GM21390 (cell line): ENCODE results near the gene FAM83E.
"Not testable (repeated sequence)": the region's sequence is repeated elsewhere in the genome, so short reads cannot be mapped to it uniquely, and the experiment has no call there.

Experiments used
- ATAC-seq: cut with Tn5 transposase; IDR thresholded peaks from one replicate; pipeline ENCODE4 v1.9.1; 2021; ENCODE audit not compliant: unreplicated experiment

FAM83E gene

DNA sequence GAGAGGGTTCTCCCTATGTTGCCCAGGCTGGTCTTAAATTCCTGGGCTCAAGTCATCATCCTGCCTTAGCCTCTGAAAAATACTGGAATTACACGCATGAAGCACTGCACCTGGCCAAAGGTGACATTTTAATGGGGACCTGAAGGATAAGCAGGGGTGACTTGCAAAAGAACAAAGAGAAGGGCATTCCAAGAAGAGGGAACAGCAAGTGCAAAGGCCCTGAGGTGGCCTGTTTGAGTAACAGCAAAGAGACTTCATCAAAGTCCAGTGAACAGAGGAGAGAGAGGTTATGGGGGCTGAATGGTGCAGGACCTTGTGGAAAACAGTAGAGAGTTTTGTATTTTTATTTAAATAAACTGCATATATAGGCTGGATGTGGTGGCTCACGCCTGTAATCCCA is 27.0 kb upstream of the FAM83E start:
- no peak for ATAC-seq

DNA sequence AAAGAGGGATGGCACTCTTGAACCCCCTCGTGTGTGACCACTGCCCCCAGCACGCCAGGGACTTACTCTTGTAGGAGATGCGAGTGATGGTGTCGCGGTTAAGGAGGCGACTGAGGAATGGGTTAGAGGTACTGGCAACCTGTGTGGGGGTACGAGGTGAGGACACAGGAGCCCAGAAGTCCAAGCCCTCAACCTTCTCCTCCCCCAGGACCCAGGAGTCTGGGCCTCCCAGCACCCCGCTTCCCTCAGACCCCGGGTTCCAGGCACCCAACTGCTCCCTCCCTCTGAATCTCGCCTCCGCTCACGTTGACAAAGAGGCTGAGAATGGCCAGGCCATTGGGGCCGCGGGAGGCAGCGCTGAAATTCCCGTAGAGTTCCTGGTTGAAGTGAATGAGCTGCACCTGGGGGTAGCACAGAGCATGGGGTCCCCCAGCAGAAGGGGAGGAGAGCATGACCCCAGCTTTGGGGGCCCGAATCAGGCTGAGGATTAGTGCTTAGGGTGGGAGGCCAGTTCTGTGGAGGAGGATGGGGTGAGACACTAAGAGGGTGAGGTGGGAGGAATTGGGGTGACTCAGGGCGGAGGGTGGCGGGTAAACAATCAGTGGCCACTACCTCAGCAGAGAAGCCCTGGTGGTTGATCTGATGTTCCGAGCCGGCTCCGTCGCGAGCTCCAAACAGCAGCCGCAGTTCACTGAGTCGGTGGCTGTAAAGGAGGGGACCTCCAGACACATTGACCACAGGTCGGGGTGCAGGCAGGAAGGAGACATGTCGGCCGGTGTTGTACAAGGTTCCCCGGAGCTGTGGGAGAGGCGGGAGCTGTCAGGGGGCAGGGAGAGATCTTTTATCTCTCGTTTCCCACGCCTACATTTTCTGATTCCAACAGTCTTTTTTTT is 24.9 kb upstream of the FAM83E start:
- no peak for ATAC-seq

GRCh38 chr19:48638831-48639381 is 24.0 kb upstream of the FAM83E start:
- no peak for ATAC-seq

DNA sequence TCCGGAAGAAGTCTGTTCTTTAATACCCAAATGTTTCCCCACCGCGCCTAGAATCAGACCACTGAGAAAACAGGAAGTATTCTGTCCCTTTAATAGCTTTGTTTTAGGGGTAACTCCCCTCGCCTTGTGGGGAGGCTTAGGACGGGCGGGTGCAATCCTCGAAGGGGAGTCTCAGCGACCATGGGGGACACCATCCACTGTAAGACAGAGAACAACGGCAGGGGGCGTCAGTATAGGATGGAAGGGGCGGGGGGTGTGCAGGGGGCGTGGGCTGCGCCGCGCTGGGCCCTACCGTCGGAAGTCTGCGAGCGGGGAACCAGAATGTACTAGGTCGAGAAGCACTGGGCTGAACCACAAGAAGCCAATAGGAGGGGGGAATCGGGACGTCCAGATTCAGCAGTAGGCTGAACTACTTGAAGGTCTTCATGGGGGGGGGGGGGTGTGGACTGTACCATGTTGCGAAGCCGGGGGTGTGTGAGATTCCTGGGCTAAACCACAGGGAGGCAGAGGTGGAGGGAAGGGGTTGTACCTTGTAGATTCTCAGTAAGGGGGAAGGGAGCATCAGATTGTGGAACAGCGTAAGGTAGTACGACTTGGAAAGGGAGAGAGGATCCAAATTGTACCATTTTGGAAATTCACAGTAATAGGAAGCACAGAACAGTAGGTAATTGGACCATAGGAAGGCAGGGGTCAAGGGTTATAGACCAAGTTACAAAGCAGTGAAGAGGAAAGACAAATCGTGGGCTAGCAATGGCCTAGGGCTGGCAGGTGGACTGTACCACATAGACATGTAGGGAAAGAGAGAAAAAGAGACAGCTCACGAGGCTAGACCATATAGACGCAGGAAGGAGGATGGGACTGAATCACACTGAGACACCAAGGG is 23.3 kb upstream of the FAM83E start:
- peak; percentile 4 for ATAC-seq

- peak; percentile 69 for ATAC-seq
Observed at GRCh38 chr19:48637449-48637947, 22.6 kb upstream of the FAM83E start.

DNA sequence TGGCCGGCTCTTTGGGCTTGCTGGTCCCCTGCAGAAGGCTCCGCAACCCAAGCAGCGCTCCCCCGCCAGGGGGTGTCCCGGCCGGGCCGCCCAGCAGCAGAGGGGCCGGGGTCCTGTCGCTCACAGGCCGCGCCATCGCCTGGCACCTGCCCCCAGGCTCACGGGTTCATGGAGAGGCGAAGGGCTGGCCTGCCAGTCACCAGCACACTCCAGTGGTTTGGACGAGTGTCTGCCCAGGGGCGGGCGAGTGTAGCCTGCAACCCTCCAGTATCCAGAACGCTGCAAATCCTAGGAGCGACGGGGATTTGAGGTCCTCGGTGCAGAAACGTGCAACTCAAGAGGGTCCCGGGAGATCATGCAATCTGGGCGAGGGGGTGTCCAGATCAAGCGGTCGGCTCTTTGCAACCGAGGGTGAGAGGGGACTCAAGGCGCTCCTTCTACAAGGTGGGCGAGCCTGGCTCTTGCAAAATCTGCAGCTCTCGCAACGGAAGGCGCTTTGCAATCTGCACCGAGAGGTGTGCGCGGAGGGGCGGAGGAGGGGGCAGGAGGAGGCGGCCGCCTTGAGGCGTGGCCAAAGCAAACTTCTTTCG is 22.1 kb upstream of the FAM83E start, which contains the start of gene DBP:
TSS of gene DBP (minus strand) at position 521 of the 590 bp plus-strand sequence. CDS start at position 136, 385 bp downstream.
- ATAC-seq, result peak; percentile 1

- no peak for ATAC-seq
Observed at GRCh38 chr19:48635966-48636858, 21.3 kb upstream of the FAM83E start.

- ATAC-seq, result no peak
Observed at GRCh38 chr19:48635263-48635965, 20.5 kb upstream of the FAM83E start.

DNA sequence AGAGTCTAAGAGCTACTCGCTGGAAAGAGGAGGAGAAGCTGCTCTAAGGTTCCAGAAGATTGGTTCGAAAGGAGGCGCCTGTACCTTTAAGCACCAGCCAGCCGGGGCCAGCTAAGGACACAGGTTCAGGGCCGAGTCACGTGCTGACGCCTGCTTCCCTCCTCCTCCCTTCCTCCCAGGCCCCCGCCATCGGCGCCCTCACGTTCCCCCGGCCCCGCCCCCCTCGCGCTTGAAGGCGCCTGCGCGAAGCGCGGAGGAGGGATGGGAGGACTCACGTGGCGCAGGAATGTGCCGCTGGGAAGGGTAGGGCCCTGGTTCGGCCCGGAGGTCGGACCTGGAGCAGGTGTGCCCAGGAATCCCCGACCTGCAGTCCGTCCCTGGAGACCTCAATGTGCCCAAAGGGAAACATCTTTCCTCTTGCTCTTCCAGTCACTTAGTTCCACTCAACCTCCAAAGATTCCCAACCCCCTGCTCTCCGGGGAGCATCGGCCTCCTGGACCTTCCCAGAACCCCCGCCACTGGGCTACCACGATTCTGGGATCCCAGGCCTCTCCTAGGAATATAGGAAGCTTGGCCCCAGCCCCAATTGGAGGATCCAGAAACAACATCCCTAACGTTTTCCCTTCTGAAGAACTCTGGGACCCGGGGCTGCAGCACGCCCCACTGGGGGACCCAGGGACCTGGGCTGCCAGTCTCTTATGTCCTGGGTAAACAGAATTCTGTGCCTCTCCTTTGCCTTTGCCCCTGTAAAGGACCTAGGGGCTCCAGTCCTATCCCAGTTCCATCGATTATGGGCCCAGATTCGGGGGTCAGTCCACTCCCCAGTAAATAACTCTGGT is 19.8 kb upstream of the FAM83E start:
- ATAC-seq, result no peak

- no peak for ATAC-seq
Observed at GRCh38 chr19:48634036-48634342, 19.1 kb upstream of the FAM83E start.

- no peak for ATAC-seq
Observed at GRCh38 chr19:48633148-48634035, 18.5 kb upstream of the FAM83E start.

DNA sequence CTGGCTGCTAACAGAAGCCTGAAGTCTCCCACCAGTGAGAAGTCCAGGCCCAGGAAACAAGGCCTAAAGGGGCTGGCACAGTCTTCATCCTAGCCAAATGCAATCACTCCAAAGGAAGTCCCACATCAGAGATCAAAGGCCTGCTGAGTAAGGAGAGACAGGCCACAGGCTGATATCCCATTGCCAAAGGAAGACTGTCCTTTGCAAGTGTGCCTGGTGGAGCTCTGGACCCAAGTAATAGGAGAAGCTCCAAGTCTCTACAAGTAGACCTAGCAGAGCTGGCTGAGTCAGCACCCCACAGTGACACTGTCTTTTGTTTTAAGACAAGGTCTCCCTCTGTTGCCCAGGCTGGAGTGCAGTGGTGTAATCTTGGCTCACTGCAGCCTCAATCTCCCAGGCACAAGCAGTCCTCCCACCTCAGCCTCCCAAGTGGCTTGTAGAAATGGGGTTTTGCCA is 17.8 kb upstream of the FAM83E start:
- no peak for ATAC-seq

- not testable (repeated sequence) for ATAC-seq
Observed at GRCh38 chr19:48632286-48632685, 17.4 kb upstream of the FAM83E start.

DNA sequence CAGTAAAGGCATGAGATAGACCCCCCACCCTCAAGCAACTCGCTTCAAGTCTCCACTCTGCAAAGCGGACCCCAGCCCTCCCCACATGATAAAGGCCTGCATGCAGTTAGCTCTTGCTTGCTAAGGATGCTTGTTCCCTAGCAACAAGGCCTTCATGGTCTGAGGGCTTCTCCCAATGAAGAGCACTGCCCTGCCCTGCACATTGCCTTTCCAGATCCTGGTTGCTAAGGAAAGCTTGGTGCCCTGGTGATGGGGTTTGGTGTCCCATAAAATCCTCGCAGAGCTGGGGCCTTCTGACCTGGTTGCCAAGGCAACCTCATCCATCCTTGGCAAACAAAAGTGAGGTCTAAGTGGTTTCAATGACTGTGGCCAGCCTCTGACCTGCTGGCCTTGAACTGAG is 16.3 kb upstream of the FAM83E start:
- no peak for ATAC-seq

DNA sequence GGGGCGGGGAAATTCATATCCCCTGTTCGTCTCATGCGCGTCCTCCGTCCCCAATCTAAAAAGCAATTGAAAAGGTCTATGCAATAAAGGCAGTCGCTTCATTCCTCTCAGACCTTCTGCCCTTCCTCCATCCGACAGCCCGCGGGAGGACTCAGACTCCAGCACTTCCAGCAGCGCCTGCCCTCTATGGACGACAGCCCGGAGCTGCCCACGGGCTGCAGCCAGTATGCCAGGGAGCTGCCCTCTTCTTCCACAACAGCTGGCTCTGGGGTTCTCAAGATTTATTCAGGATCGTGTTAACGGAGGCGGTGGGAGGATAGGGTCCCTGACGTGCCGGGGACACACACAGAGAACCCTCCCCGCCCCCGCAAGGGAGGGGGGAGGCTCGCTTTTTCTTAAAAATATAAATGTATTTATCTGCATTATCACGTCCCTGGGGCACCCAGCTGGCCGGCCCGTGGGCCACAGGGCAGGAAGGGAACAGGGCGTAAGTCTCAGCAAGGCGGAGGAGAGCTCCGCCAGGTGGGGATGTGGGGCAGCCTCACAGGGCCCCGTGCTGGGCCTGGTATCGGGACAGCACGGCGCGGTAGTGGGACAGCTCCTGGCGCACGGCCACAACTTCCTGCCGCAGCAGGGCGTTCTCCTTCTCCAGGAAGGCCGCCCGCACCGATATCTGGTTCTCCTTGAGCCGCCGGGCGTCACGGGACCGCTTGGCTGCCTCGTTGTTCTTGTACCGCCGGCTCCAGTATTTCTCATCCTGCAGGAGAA is 15.6 kb upstream of the FAM83E start:
- ATAC-seq, result no peak

- no peak for ATAC-seq
Observed at GRCh38 chr19:48629599-48630295, 14.9 kb upstream of the FAM83E start.
